WTC11 (cell line): ENCODE results near the gene EPHB6. TPM values are rescaled to one million over a fixed set of nuclear protein-coding genes. Genes with fewer than 3 reads are reported as not detected.

Experiments
- ATAC-seq: fragments of 200-7000 bp; cut with Tn5 transposase; 2 replicates; pipeline ENCODE4 v1.10.0; 2021; ENCODE audit warnings: mild to moderate bottlenecking, moderate library complexity
- CTCF ChIA-PET: fragments of 300-600 bp; sonication (Branson Sonifier 250); formaldehyde crosslinking; loops from one replicate; lab custom pipeline; 2021; ENCODE audit warnings: antibody characterized with exemption; lab: Charles Lee
- POLR2A ChIA-PET: fragments of 350-600 bp; sonication (Branson Sonifier 250); formaldehyde crosslinking; loops from one replicate; lab custom pipeline; 2021; ENCODE audit warnings: antibody characterized with exemption; lab: Charles Lee
- DNase-seq: peaks from one replicate; pipeline ENCODE4 v3.0.0; 2021; ENCODE audit warnings: low spot score
- H3K27ac Mint-ChIP-seq: 2 replicates; pipeline ENCODE4 v1.8.0; 2021; ENCODE audit warnings: mixed read lengths
- H3K27me3 Mint-ChIP-seq: 2 replicates; pipeline ENCODE4 v1.8.0; 2021; ENCODE audit warnings: low read depth, mild to moderate bottlenecking, moderate library complexity, mixed read lengths
- H3K36me3 Mint-ChIP-seq: 2 replicates; pipeline ENCODE4 v1.8.0; 2021; ENCODE audit warnings: mixed read lengths
- H3K4me1 Mint-ChIP-seq: 2 replicates; pipeline ENCODE4 v1.8.0; 2022; ENCODE audit warnings: mixed read lengths
- H3K4me3 Mint-ChIP-seq: 2 replicates; pipeline ENCODE4 v1.8.0; 2021; ENCODE audit warnings: mild to moderate bottlenecking, moderate library complexity, mixed read lengths
- H3K9me3 Mint-ChIP-seq: 2 replicates; pipeline ENCODE4 v1.8.0; 2021; ENCODE audit warnings: mixed read lengths
- HMGA2 ChIP-seq: fragments of 250-450 bp; sonication (Bioruptor Pico); IDR thresholded peaks from 2 replicates; pipeline ENCODE4 v1.4.0; 2021; ENCODE audit warnings: mild to moderate bottlenecking, moderate library complexity
- JUN ChIP-seq: sonication (generic); formaldehyde crosslinking; IDR thresholded peaks from 2 replicates; pipeline ENCODE4 v1.8.0; 2023; ENCODE audit warnings: mild to moderate bottlenecking, missing genetic modification reagents
- SP1 ChIP-seq: sonication (generic); formaldehyde crosslinking; conservative IDR thresholded peaks from 2 replicates; pipeline ENCODE4 v1.8.1; 2022; ENCODE audit warnings: missing genetic modification reagents
- TEAD1 ChIP-seq: sonication (generic); formaldehyde crosslinking; IDR thresholded peaks from 2 replicates; pipeline ENCODE4 v1.8.0; 2022; ENCODE audit warnings: mild to moderate bottlenecking, missing genetic modification reagents
- TP53 ChIP-seq: sonication (generic); formaldehyde crosslinking; IDR thresholded peaks from 2 replicates; pipeline ENCODE4 v1.8.1; 2023; ENCODE audit warnings: mild to moderate bottlenecking, missing genetic modification reagents
- ZNF219 ChIP-seq: sonication (generic); formaldehyde crosslinking; IDR thresholded peaks from 2 replicates; pipeline ENCODE4 v1.8.0; 2023; ENCODE audit warnings: missing genetic modification reagents, mild to moderate bottlenecking, borderline replicate concordance
- ZNF232 ChIP-seq: sonication (generic); formaldehyde crosslinking; IDR thresholded peaks from 2 replicates; pipeline ENCODE4 v1.8.0; 2022; ENCODE audit warnings: mild to moderate bottlenecking, missing genetic modification reagents
- total RNA-seq: library from RNA; stranded (reverse); gene quantifications from 3 replicates; pipeline ENCODE4 v1.2.3, GENCODE V29; 2021
- TF ChIP-seq, protein P1 (sequence below): fragments of 200-600 bp; IDR thresholded peaks from 2 replicates; pipeline ENCODE4 v1.8.0; 2022; ENCODE audit warnings: antibody characterized with exemption
- TF ChIP-seq, protein P2 (sequence below): fragments of 250-450 bp; sonication (Bioruptor Pico); IDR thresholded peaks from 2 replicates; pipeline ENCODE4 v1.9.0; 2021; ENCODE audit warnings: moderate library complexity, mild to moderate bottlenecking, inconsistent platforms, borderline replicate concordance
- TF ChIP-seq, protein P3 (sequence below): sonication (generic); formaldehyde crosslinking; IDR thresholded peaks from 2 replicates; pipeline ENCODE4 v1.8.1; 2023; ENCODE audit warnings: mild to moderate bottlenecking, missing genetic modification reagents, moderate library complexity
- TF ChIP-seq, protein P4 (sequence below): sonication (generic); formaldehyde crosslinking; IDR thresholded peaks from 2 replicates; pipeline ENCODE4 v1.8.1; 2023; ENCODE audit warnings: mild to moderate bottlenecking, missing genetic modification reagents, moderate library complexity
- TF ChIP-seq, protein P5 (sequence below): fragments of 250-450 bp; sonication (Bioruptor Pico); IDR thresholded peaks from 2 replicates; pipeline ENCODE4 v1.9.0; 2021; ENCODE audit warnings: mild to moderate bottlenecking
- TF ChIP-seq, protein P6 (sequence below): sonication (generic); formaldehyde crosslinking; IDR thresholded peaks from 2 replicates; pipeline ENCODE4 v1.8.1; 2023; ENCODE audit warnings: mild to moderate bottlenecking, missing genetic modification reagents, borderline replicate concordance

Gene EPHB6
- total RNA-seq, 1 experiment from 2014 or later = 15.1 TPM

DNA sequence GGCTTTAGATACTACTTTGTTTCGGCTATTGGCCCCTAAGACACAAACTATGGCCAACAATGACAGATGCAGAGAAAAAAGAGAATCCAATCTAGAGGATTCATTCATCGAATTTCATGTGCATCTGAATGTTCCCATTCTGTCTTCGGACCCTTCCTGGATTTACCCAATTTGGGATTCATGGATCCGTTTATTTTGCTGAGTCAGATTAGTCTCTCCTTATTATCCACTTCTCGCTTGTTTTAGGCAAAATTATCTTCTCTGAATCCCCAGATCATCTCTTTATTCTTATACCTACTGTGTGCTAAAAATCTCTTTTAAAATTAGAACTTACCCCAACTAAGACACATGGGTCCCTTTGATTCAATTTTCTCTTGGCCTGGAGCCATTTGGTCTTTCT, 24.2 kb downstream of the EPHB6 start:
- no peaks in the 10 kb centered on the region for H3K36me3 Mint-ChIP-seq
- TF ChIP-seq HMGA2 (no peak), TEAD1 (CRISPR knock-in tag) (no peak), SP1 (CRISPR knock-in tag) (no peak), TP53 (no peak), ZNF232 (CRISPR knock-in tag) (no peak), ZNF219 (CRISPR knock-in tag) (no peak)
- TF ChIP-seq, protein P1, sequence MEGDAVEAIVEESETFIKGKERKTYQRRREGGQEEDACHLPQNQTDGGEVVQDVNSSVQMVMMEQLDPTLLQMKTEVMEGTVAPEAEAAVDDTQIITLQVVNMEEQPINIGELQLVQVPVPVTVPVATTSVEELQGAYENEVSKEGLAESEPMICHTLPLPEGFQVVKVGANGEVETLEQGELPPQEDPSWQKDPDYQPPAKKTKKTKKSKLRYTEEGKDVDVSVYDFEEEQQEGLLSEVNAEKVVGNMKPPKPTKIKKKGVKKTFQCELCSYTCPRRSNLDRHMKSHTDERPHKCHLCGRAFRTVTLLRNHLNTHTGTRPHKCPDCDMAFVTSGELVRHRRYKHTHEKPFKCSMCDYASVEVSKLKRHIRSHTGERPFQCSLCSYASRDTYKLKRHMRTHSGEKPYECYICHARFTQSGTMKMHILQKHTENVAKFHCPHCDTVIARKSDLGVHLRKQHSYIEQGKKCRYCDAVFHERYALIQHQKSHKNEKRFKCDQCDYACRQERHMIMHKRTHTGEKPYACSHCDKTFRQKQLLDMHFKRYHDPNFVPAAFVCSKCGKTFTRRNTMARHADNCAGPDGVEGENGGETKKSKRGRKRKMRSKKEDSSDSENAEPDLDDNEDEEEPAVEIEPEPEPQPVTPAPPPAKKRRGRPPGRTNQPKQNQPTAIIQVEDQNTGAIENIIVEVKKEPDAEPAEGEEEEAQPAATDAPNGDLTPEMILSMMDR = no peak
- TF ChIP-seq, protein P2, sequence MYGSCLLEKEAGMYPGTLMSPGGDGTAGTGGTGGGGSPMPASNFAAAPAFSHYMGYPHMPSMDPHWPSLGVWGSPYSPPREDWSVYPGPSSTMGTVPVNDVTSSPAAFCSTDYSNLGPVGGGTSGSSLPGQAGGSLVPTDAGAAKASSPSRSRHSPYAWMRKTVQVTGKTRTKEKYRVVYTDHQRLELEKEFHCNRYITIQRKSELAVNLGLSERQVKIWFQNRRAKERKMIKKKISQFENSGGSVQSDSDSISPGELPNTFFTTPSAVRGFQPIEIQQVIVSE (CRISPR knock-in tag) = no peak
- TF ChIP-seq, protein P3, sequence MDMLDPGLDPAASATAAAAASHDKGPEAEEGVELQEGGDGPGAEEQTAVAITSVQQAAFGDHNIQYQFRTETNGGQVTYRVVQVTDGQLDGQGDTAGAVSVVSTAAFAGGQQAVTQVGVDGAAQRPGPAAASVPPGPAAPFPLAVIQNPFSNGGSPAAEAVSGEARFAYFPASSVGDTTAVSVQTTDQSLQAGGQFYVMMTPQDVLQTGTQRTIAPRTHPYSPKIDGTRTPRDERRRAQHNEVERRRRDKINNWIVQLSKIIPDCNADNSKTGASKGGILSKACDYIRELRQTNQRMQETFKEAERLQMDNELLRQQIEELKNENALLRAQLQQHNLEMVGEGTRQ (CRISPR knock-in tag) = no peak
- TF ChIP-seq, all 79 proteins: peak for 0
- no peaks in the 10 kb centered on the region; the same call in 1 of the 2 replicates for H3K27me3 Mint-ChIP-seq
- ChIA-PET CTCF (interaction anchor here (1.3 to 2.3 kb wide), 2 partner anchors 47 to 82 kb away, joined by 5 to 17 read pairs; partner anchors contain the start of gene KEL), POLR2A (no interaction called here)
- no peaks in the 10 kb centered on the region for H3K4me1 Mint-ChIP-seq
- ATAC-seq (no peak), DNase-seq (no peak)
- H3K4me3 Mint-ChIP-seq = no peak overlapping the region
- H3K9me3 Mint-ChIP-seq = no peaks in the 10 kb centered on the region; the same call in 1 of the 2 replicates
- no peak overlapping the region for H3K27ac Mint-ChIP-seq

DNA sequence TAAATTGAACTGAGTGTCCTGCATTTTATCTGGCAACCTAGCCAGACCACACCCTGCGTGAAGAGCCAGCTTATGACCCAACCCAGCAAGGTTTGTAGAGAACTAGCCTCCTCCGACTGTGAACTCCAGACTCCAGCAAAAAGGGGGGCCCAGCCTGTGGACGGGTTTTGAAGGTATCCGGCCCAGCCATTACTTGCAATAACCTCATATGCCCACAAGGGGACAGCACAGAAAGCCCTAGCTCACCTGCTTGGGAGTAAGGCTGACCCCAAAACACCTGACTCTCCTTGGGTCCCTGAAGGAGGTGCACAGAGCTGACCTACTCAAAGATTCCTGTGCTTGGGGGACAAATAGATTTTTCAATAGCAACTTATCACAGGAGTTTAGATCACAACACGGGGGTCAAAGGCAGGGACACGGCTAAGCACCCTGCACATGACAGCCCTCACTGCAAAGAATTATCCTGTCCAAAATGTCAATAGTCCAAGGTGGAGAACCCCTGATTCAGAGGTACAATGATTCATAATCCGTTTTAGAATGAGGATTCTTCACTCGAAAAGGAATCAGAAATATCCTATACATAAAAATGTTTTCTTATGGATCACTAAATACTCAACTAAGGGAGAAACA, 26.1 kb downstream of the EPHB6 start:
- no peaks in the 10 kb centered on the region for H3K36me3 Mint-ChIP-seq
- DNase-seq (peak; percentile 72), ATAC-seq (peak; percentile 72)
- CTCF ChIA-PET = interaction anchor here (0.6 to 4.4 kb wide), 38 partner anchors 10 to 633 kb away, joined by 3 to 30 read pairs (median 4); partner anchors contain the start of gene KEL
- no peaks in the 10 kb centered on the region for H3K9me3 Mint-ChIP-seq
- H3K4me3 Mint-ChIP-seq = no peak overlapping the region
- TF ChIP-seq, protein P1 = peak; percentile 96
- TF ChIP-seq, protein P4, sequence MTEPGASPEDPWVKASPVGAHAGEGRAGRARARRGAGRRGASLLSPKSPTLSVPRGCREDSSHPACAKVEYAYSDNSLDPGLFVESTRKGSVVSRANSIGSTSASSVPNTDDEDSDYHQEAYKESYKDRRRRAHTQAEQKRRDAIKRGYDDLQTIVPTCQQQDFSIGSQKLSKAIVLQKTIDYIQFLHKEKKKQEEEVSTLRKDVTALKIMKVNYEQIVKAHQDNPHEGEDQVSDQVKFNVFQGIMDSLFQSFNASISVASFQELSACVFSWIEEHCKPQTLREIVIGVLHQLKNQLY (CRISPR knock-in tag) = no peak
- H3K4me1 Mint-ChIP-seq = peaks cover 6% of the 10 kb centered on the region
- POLR2A ChIA-PET = no interaction called here
- no peaks in the 10 kb centered on the region; the same call in 1 of the 2 replicates for H3K27me3 Mint-ChIP-seq
- H3K27ac Mint-ChIP-seq = no peak overlapping the region

DNA sequence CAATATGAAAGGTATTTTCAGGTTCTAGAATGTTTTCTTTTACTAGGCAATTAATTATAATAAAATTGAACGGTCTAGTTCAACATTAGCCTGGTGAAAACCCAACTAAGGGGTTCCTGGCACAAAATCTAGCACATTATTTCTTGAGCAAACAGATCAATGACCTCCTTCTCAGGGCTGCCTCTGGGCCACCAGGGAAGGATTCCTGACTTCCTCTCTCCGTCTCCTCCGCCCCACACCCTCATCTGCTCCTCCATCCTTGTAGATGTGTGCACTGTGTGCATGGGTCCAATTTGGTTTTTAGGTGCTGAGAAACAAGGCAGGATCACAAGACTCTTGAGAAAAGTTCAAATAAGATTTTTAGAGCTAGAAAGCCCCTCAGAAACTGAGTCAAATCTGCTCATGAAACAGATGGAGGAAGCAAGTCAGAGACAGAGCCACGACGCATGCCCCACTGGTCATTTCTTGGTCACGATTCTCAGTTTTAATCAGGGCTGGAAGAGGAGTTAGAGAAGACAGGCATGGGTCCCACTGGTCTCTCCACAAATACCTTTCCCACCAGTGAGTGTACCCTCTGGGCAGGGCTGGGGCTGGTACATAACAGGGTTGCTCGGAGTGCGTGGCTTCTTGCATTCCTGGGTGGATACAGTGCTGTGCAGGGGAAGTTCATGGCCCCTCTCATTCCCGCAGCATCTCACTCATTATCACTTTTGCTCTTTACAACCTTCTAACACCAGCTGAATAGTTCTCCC, 26.9 kb downstream of the EPHB6 start:
- POLR2A ChIA-PET = no interaction called here
- TF ChIP-seq, protein P5, sequence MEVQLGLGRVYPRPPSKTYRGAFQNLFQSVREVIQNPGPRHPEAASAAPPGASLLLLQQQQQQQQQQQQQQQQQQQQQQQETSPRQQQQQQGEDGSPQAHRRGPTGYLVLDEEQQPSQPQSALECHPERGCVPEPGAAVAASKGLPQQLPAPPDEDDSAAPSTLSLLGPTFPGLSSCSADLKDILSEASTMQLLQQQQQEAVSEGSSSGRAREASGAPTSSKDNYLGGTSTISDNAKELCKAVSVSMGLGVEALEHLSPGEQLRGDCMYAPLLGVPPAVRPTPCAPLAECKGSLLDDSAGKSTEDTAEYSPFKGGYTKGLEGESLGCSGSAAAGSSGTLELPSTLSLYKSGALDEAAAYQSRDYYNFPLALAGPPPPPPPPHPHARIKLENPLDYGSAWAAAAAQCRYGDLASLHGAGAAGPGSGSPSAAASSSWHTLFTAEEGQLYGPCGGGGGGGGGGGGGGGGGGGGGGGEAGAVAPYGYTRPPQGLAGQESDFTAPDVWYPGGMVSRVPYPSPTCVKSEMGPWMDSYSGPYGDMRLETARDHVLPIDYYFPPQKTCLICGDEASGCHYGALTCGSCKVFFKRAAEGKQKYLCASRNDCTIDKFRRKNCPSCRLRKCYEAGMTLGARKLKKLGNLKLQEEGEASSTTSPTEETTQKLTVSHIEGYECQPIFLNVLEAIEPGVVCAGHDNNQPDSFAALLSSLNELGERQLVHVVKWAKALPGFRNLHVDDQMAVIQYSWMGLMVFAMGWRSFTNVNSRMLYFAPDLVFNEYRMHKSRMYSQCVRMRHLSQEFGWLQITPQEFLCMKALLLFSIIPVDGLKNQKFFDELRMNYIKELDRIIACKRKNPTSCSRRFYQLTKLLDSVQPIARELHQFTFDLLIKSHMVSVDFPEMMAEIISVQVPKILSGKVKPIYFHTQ (CRISPR knock-in tag) = no peak
- TF ChIP-seq JUN (CRISPR knock-in tag) = no peak
- TF ChIP-seq, protein P6, sequence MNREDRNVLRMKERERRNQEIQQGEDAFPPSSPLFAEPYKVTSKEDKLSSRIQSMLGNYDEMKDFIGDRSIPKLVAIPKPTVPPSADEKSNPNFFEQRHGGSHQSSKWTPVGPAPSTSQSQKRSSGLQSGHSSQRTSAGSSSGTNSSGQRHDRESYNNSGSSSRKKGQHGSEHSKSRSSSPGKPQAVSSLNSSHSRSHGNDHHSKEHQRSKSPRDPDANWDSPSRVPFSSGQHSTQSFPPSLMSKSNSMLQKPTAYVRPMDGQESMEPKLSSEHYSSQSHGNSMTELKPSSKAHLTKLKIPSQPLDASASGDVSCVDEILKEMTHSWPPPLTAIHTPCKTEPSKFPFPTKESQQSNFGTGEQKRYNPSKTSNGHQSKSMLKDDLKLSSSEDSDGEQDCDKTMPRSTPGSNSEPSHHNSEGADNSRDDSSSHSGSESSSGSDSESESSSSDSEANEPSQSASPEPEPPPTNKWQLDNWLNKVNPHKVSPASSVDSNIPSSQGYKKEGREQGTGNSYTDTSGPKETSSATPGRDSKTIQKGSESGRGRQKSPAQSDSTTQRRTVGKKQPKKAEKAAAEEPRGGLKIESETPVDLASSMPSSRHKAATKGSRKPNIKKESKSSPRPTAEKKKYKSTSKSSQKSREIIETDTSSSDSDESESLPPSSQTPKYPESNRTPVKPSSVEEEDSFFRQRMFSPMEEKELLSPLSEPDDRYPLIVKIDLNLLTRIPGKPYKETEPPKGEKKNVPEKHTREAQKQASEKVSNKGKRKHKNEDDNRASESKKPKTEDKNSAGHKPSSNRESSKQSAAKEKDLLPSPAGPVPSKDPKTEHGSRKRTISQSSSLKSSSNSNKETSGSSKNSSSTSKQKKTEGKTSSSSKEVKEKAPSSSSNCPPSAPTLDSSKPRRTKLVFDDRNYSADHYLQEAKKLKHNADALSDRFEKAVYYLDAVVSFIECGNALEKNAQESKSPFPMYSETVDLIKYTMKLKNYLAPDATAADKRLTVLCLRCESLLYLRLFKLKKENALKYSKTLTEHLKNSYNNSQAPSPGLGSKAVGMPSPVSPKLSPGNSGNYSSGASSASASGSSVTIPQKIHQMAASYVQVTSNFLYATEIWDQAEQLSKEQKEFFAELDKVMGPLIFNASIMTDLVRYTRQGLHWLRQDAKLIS (CRISPR knock-in tag) = no peak

More for the DNA sequence above, 26.9 kb downstream of the EPHB6 start:
- Mint-ChIP-seq H3K27ac (no peak overlapping the region), H3K4me3 (no peak overlapping the region), H3K4me1 (peaks cover 8% of the 10 kb centered on the region), H3K9me3 (no peaks in the 10 kb centered on the region), H3K36me3 (no peaks in the 10 kb centered on the region), H3K27me3 (no peaks in the 10 kb centered on the region; the same call in 1 of the 2 replicates)
- CTCF ChIA-PET = interaction anchor here (0.6 to 4.4 kb wide), 35 partner anchors 10 to 633 kb away, joined by 3 to 30 read pairs (median 5); partner anchors contain the start of gene KEL
- ATAC-seq (no peak), DNase-seq (no peak)
